Kidney tubule cell (primary cell): ENCODE results near the gene GPBAR1.
A peak's percentile ranks its signal among the peaks of the same experiment; 100 is the strongest.

ENCODE experiments used
- DNase-seq: peaks from one replicate; pipeline ENCODE4 v3.0.0-alpha.2; 2018; ENCODE audit warnings: low spot score

Gene GPBAR1

DNA sequence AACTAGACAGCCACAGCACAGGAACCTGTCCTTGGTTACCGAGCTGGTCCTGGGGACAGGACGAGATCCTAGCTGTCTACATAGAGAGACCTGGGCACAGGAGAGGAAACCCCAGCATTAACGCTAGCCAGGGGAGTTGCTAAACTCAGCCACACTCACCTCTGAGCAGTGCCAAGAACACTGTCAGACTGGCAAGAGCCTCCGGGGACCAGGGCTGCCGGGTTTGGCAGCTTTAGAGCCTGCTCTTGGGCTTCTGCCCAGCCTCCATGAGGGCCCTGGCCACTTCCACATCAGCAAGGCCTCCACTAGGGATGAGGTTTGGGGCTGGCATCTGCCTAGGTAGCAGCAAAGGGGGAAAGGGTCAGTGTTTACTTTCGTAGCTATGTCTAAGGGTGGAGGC lies 24.8 kb downstream of the GPBAR1 start:
- peak; percentile 17 for DNase-seq

DNA sequence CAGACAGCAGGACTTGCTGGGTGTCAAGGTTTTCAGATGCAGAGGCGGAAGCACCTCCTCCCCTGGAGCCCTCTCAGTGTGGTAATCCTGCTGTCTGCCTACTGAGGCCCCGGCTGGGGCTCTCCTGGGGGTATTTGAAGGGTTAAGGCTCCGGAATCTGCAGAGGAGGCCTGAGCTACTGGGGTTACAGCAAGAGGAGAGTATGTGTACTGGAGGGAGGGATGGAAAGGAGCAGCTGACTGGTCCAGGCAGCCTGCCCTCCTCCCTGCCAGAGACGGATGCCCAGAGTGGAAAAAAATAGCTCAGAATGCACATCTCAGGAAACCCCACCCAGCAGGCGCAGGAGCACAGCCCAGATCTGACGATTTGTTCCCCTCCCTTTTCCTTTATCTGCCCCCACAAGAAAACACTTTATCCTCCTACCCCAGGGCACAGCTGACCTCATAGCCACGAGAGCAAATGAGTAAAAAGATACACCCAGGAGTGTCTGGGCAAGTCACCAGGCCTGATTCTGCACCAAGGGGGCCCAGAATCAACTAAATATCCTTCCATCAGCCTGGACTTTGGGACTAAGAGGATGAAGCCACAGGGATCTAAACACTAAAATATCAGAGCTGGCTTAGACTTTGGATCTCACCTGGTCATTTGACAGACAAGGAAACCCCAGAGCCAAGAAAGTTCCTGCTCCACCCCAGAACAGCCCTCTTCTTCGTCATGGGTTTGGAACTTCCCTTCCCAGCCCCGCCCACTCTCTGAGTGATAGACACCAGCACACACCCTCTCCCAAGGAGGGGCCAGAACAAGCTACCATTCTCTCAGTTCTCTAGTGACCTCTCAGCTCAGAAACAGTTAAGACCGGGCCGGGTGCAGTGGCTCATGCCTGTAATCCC lies 26.0 kb downstream of the GPBAR1 start:
- peak; percentile 95 for DNase-seq

GRCh38 chr2:218289639-218290315 lies 29.0 kb downstream of the GPBAR1 start:
- DNase-seq: peak; percentile 63

DNA sequence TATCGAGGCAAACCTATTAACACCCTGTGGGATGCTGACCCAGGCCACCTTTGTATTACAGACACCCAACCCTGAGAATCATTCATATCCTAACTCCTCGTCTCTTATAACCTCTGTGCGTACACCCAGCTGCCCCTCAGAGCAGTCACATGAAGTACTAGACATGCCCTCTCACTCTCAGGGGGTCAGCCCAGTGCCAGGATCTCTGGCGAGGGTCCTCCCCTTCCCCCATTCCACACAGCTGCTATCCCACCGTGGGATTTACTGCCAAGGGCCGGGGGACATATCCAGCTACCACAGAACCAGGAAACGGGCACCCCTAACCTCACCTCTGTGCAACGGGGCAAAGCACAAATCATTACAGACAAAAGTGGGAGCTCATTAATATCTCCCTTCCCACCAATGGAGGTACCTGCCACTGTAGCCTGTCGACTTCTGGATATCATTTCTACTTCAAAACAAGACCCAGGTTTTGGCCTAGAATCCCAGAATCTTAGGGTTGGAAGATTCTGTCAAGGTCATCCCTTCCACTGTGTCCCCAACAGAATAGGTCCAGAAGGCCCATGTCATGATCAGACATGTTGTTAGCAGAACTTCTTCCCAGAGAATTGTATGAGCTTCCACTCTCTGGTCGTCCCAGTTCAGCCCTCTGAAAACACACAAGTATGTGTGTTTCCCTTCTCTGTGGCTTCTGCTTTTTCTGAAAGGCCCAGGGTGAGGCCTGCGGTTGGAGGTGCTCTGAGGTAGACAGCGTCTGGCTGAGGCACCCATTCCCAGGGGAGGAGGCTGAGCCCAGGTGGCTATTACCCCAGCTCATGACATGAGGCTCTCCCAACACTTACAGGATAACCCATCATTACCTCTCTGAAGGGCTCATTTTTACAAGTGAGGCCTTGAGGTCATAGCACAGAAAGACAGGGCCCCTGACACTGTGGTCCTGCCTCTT lies 29.8 kb downstream of the GPBAR1 start:
- DNase-seq: no peak

- DNase-seq: peak; percentile 57
Observed at GRCh38 chr2:218291318-218292047, 30.7 kb downstream of the GPBAR1 start.

GRCh38 chr2:218292048-218293014 lies 31.5 kb downstream of the GPBAR1 start, which contains the start of gene TMBIM1:
TSS of gene TMBIM1 (minus strand) at chr2:218292503. CDS start at chr2:218282141, 10,362 bp downstream.
- DNase-seq: peak; percentile 80

DNA sequence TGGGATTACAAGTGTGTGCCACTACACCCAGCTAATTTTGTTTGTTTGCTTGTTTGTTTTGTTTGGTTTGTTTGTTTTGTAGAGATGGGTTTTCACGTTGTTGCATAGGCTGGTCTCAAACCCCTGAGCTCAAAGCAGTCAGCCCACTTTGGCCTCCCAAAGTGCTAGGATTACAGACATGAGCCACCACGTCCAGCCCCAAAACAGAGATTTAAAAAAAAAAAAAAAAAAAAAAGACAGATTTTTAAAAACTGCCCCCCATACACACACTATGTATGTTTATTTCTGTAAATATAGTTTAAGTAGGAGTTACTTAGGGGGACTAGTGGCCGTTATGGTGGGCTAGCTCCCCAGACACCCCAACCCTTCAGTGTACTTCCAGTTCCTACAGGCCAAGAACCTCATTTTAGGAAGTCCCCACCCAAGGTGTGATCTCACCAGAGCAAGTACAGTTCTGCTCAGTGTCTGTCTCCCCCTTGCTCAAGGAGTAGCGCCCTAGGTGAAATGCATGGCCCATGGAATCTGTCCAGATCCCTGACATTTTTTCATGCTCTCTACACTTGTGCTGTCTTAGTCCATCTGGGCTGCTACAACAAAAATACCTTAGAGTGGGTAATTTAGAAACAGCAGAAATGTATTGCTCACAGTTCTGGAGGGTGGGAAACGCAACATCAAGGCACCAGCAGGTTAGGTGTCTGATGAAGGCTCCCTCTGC lies 33.1 kb downstream of the GPBAR1 start:
- DNase-seq: no peak

DNA sequence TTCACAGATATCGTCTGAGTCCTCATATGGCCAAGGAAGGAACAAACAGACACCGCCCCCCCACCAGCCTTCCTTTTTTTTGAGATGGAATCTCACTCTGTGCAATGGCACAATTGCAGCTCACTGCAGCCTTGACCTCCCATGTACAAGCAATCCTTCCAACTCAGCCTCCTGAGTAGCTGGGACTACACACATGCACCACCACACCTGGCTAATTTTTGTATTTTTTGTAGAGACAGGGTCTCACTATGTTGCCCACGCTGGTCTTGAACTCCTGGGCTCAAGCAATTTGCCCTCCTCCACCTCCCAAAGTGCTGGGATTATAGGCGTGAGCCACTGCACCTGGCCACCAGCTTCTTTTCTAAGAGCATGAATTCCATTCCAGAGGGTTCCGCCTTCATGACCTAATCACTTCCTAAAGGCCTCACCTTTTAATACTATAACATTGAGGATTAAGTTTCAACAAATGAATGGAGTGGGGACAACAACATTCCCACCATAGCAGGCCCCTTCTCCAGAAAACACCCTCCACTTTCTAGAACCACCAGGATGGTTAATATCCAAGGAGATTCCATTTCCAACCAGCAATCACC lies 33.7 kb downstream of the GPBAR1 start:
- peak; percentile 39 for DNase-seq

- peak; percentile 44 for DNase-seq
Observed at GRCh38 chr2:218295029-218295428, 34.2 kb downstream of the GPBAR1 start.

- no peak for DNase-seq
Observed at GRCh38 chr2:218296200-218296599, 35.4 kb downstream of the GPBAR1 start.

DNA sequence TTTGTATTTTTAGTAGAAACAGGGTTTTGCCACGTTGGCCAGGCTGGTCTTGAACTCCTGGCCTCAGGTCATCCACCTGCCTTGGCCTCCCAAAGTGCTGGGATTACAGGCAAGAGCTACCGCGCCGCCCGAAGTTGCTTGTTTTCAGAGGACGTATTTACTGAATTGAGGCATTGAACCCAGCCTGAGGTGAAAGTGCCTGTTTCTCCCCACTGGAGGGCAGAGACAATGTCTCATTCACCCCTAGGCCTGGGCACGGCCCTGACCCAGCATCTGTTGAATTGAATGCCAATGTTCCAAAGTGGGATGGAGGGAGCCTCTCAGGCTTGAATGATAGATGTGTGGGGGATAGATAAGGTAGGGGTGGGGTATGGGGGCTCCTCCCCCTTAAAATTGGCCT lies 36.0 kb downstream of the GPBAR1 start:
- no peak for DNase-seq

GRCh38 chr2:218298314-218298875 lies 37.6 kb downstream of the GPBAR1 start:
- no peak for DNase-seq

GRCh38 chr2:218300141-218300540 lies 39.3 kb downstream of the GPBAR1 start:
- no peak for DNase-seq

- DNase-seq: peak; percentile 86
Observed at GRCh38 chr2:218301176-218301819, 40.5 kb downstream of the GPBAR1 start.

DNA sequence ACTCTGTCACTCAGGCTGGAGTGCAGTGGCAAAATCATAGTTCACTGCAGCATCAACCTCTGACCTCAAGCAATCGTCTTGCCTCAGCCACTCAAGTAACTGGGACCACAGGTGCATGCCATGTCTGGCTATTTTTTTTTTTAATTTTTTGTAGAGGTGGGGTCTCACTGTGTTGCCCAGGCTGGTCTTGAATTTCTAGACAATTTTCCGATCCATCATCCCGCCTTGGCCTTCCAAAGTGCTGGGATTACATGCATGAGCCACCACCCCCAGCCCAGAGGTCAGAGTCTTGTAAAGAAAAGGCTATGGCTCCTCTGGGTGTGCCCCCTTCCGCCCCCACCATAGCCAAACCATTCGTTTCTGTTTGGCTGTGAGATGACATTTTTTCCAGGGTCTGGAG lies 44.6 kb downstream of the GPBAR1 start:
- no peak for DNase-seq

GRCh38 chr2:218306184-218306920 lies 45.5 kb downstream of the GPBAR1 start:
- DNase-seq: no peak

GRCh38 chr2:218307415-218308090 lies 46.7 kb downstream of the GPBAR1 start:
- no peak for DNase-seq
